CD14-positive monocyte (primary cell): ENCODE measurements around the gene GCSAM. TPM values are rescaled to one million over a fixed set of nuclear protein-coding genes. Genes with fewer than 3 reads are reported as not detected.

Experiments
- DNase-seq, 3 donors: peaks; one replicate each; pipeline ENCODE4 v3.0.0-alpha.2; 2011 to 2022
- H2AFZ ChIP-seq: 2 replicates; pipeline ENCODE4 v1.6.0; 2012; ENCODE audit warnings: mild to moderate bottlenecking, low read depth, low read length, inconsistent platforms; ENCODE audit not compliant: insufficient read depth, poor library complexity, severe bottlenecking
- H3K27ac ChIP-seq, 2 donors: 1 replicate in 1 of 2; 2 replicates in 1 of 2; pipeline ENCODE4 v1.5.1; 2012 to 2013; ENCODE audit warnings: low read length in 2 of 2, control low read depth in 1 of 2, inconsistent platforms in 1 of 2, low read depth in 1 of 2, mild to moderate bottlenecking in 1 of 2
- H3K27me3 ChIP-seq, 2 donors: one replicate each; pipeline versions ENCODE4 v1.6.0 to v1.6.1; 2011 to 2013; ENCODE audit warnings: low read length in 2 of 2; ENCODE audit not compliant: control insufficient read depth in 2 of 2, insufficient read depth in 2 of 2
- H3K36me3 ChIP-seq, 2 donors: replicated peaks in 1 of 2; 1 replicate in 1 of 2; 2 replicates in 1 of 2; pipeline versions ENCODE4 v1.5.1 to v1.6.1; 2012 to 2013; ENCODE audit warnings: low read length in 2 of 2, control low read depth in 1 of 2, inconsistent platforms in 1 of 2, mild to moderate bottlenecking in 1 of 2; ENCODE audit not compliant: insufficient read depth in 2 of 2, control insufficient read depth in 1 of 2
- H3K4me1 ChIP-seq, 2 donors: 1 replicate in 1 of 2; 2 replicates in 1 of 2; pipeline versions ENCODE4 v1.5.1 to v1.6.1; 2012 to 2013; ENCODE audit warnings: low read length in 2 of 2, control low read depth in 1 of 2, inconsistent platforms in 1 of 2, mild to moderate bottlenecking in 1 of 2, moderate library complexity in 1 of 2; ENCODE audit not compliant: insufficient read depth in 2 of 2, control insufficient read depth in 1 of 2
- H3K4me2 ChIP-seq: replicated peaks from 2 replicates; pipeline ENCODE3; 2012; ENCODE audit warnings: low read length, moderate library complexity, mild to moderate bottlenecking; ENCODE audit not compliant: poor library complexity, severe bottlenecking; ENCODE audit errors: extremely low read depth
- H3K4me3 ChIP-seq, 3 experiments: fragments of 200-600 bp in 1 of 3; sonication (generic) in 1 of 3; replicated peaks in 1 of 3; 1 replicate in 2 of 3; 2 replicates in 1 of 3; pipeline ENCODE4 v1.5.1; 2011 to 2013; ENCODE audit warnings: low read length in 3 of 3, mild to moderate bottlenecking in 3 of 3, control low read depth in 2 of 3, low read depth in 2 of 3, inconsistent platforms in 1 of 3, moderate library complexity in 1 of 3
- H3K79me2 ChIP-seq: 2 replicates; pipeline ENCODE4 v1.6.0; 2012; ENCODE audit warnings: mild to moderate bottlenecking, control low read depth, inconsistent platforms, low read length, moderate library complexity; ENCODE audit not compliant: insufficient read depth
- H3K9ac ChIP-seq: 2 replicates; pipeline ENCODE4 v1.6.0; 2017; ENCODE audit warnings: low read length, mild to moderate bottlenecking; ENCODE audit not compliant: insufficient read depth, poor library complexity, severe bottlenecking
- H3K9me3 ChIP-seq, 2 donors: replicated peaks in 1 of 2; 1 replicate in 1 of 2; 2 replicates in 1 of 2; pipeline versions ENCODE4 v1.5.1 to v1.6.1; 2012 to 2013; ENCODE audit warnings: low read length in 2 of 2, control low read depth in 1 of 2; ENCODE audit not compliant: control insufficient read depth in 1 of 2, insufficient read depth in 1 of 2
- H4K20me1 ChIP-seq: 2 replicates; pipeline ENCODE4 v1.6.0; 2012; ENCODE audit warnings: mild to moderate bottlenecking, low read length, control low read depth, moderate library complexity; ENCODE audit not compliant: insufficient read depth
- H3K27ac Mint-ChIP-seq, 7 donors: one replicate each; pipeline ENCODE4 v1.8.0; 2020; ENCODE audit warnings: mild to moderate bottlenecking in 7 of 7, mixed read lengths in 7 of 7, moderate library complexity in 6 of 7, inconsistent platforms in 2 of 7
- H3K27me3 Mint-ChIP-seq, 3 donors: one replicate each; pipeline ENCODE4 v1.8.0; 2021 to 2022; ENCODE audit warnings: low read depth in 3 of 3, mild to moderate bottlenecking in 3 of 3, mixed read lengths in 3 of 3, moderate library complexity in 3 of 3, inconsistent platforms in 1 of 3
- H3K36me3 Mint-ChIP-seq, 2 donors: one replicate each; pipeline ENCODE4 v1.8.0; 2020; ENCODE audit warnings: mixed read lengths in 2 of 2, inconsistent platforms in 1 of 2, mild to moderate bottlenecking in 1 of 2
- H3K4me1 Mint-ChIP-seq: one replicate; pipeline ENCODE4 v1.8.0; 2020; ENCODE audit warnings: mild to moderate bottlenecking, mixed read lengths
- H3K4me3 Mint-ChIP-seq, 2 donors: one replicate each; pipeline ENCODE4 v1.8.0; 2020; ENCODE audit warnings: mild to moderate bottlenecking in 2 of 2, mixed read lengths in 2 of 2, moderate library complexity in 1 of 2
- H3K9me3 Mint-ChIP-seq, 7 donors: one replicate each; pipeline ENCODE4 v1.8.0; 2020 to 2022; ENCODE audit warnings: mixed read lengths in 7 of 7, mild to moderate bottlenecking in 6 of 7, moderate library complexity in 6 of 7, inconsistent platforms in 2 of 7
- WGBS: methylation state at CpG from one replicate; pipeline ENCODE4 v1.1.5; 2013; ENCODE audit warnings: missing lambda C conversion rate; ENCODE audit not compliant: insufficient coverage; 5-methylcytosine and 5-hydroxymethylcytosine counted together
- intact Hi-C, 2 donors: fragments of 100-400 bp; cut with micrococcal nuclease; formaldehyde crosslinking; loops; one replicate each; pipeline versions ENCODE4 v1.15.0 to v1.15.1; 2023
- polyA plus RNA-seq, 3 donors: library from polyadenylated mRNA; depleted of rRNA in 1 of 3; unstranded in 2 of 3; stranded (reverse) in 1 of 3; fragments of 300-500 nt in 2 of 3; fragments of >200 nt in 1 of 3; fragmentation: Illumina TruSeq in 2 of 3; gene quantifications; 1 replicate in 2 of 3; 2 replicates in 1 of 3; pipeline ENCODE4 v1.2.3, GENCODE V29; 2012 to 2021
- TF ChIP-seq, protein P1 (sequence below): fragments of 200-600 bp; IDR thresholded peaks from one replicate; pipeline ENCODE4 v1.8.0; 2022; ENCODE audit warnings: antibody characterized with exemption, mild to moderate bottlenecking

GCSAM gene
- polyA plus RNA-seq, 3 donors, result 0.10 to 0.16 TPM; not detected in 1

DNA sequence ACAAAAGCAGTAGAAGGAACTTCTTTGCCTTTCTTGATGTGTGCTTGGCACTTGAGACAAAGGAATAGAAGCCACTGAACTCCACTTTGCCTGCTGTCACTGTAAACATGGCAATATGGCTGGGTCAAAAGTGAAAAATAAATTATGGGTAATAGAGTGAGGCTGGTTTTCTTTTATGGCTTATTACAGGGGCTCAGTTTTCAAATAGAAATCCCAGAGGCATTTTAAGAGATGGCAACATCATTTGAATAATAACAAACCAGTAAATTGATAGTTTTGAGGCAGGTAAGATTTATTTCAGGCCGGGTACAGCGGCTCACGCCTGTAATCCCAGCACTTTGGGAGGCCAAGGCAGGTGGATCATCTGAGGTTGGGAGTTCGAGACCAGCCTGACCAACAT is 44.1 kb downstream of the GCSAM start:
- TF ChIP-seq, protein P1, sequence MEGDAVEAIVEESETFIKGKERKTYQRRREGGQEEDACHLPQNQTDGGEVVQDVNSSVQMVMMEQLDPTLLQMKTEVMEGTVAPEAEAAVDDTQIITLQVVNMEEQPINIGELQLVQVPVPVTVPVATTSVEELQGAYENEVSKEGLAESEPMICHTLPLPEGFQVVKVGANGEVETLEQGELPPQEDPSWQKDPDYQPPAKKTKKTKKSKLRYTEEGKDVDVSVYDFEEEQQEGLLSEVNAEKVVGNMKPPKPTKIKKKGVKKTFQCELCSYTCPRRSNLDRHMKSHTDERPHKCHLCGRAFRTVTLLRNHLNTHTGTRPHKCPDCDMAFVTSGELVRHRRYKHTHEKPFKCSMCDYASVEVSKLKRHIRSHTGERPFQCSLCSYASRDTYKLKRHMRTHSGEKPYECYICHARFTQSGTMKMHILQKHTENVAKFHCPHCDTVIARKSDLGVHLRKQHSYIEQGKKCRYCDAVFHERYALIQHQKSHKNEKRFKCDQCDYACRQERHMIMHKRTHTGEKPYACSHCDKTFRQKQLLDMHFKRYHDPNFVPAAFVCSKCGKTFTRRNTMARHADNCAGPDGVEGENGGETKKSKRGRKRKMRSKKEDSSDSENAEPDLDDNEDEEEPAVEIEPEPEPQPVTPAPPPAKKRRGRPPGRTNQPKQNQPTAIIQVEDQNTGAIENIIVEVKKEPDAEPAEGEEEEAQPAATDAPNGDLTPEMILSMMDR, result no peak
- peak overlapping the region in 1 of 2 donors; percentile 83 for H3K4me3 Mint-ChIP-seq
- peaks cover 0 to 26% (median 8%) of the 10 kb centered on the region in 7 donors for H3K9me3 Mint-ChIP-seq
- no peak overlapping the region for H3K4me3 ChIP-seq
- intact Hi-C loops, result no loop called here
- H3K27me3 Mint-ChIP-seq, result peaks cover 93 to 96% (median 95%) of the 10 kb centered on the region in 3 donors
- no peak overlapping the region for H3K9ac ChIP-seq
- H3K4me2 ChIP-seq, result no peak overlapping the region
- peaks cover 4 to 10% of the 10 kb centered on the region in 2 donors for H3K36me3 Mint-ChIP-seq
- H3K27me3 ChIP-seq, result peaks cover 91 to 96% of the 10 kb centered on the region in 2 donors
- DNase-seq, result no peak
- H4K20me1 ChIP-seq, result no peaks in the 10 kb centered on the region
- no peaks in the 10 kb centered on the region for H3K36me3 ChIP-seq
- H3K9me3 ChIP-seq, result peaks cover 0 to 8% of the 10 kb centered on the region in 2 donors
- peaks cover 22 to 26% of the 10 kb centered on the region in 2 donors for H3K4me1 ChIP-seq
- H2AFZ ChIP-seq, result no peak overlapping the region
- H3K27ac ChIP-seq, result no peak overlapping the region
- H3K79me2 ChIP-seq, result no peaks in the 10 kb centered on the region
- peaks cover 40% of the 10 kb centered on the region for H3K4me1 Mint-ChIP-seq
- no peak overlapping the region for H3K27ac Mint-ChIP-seq
- WGBS, result no CpG with 5 or more reads among the region's 4 CpGs

- Mint-ChIP-seq H3K36me3 (peaks cover 0 to 10% of the 10 kb centered on the region in 2 donors), H3K4me1 (peaks cover 36% of the 10 kb centered on the region), H3K27me3 (peaks cover 89 to 96% (median 92%) of the 10 kb centered on the region in 3 donors), H3K27ac (no peak overlapping the region), H3K9me3 (peaks cover 0 to 26% (median 8%) of the 10 kb centered on the region in 7 donors), H3K4me3 (peak overlapping the region in 1 of 2 donors; percentile 92)
- no peak overlapping the region for H3K27ac ChIP-seq
- no peak overlapping the region for H3K4me2 ChIP-seq
- H3K36me3 ChIP-seq, result no peaks in the 10 kb centered on the region
- H3K27me3 ChIP-seq, result peaks cover 89 to 94% of the 10 kb centered on the region in 2 donors
- 92% methylated on average over 5 of the region's 5 CpGs for WGBS
- TF ChIP-seq, protein P1, result no peak
- H2AFZ ChIP-seq, result no peak overlapping the region
- no peak for DNase-seq
- no peak overlapping the region for H3K4me3 ChIP-seq
- peaks cover 22 to 26% of the 10 kb centered on the region in 2 donors for H3K4me1 ChIP-seq
- no peaks in the 10 kb centered on the region for H4K20me1 ChIP-seq
- intact Hi-C loops, result no loop called here
- H3K9ac ChIP-seq, result no peak overlapping the region
- H3K9me3 ChIP-seq, result peaks cover 0 to 8% of the 10 kb centered on the region in 2 donors
- H3K79me2 ChIP-seq, result no peaks in the 10 kb centered on the region
Observed at GRCh38 chr3:112087746-112088145, 45.3 kb downstream of the GCSAM start.
